H9 (cell line): ENCODE measurements around the gene SLC23A3. TPM values are rescaled to one million over a fixed set of nuclear protein-coding genes. Genes with fewer than 3 reads are reported as not detected.

Experiments
- DNase-seq: peaks from one replicate; pipeline ENCODE4 v3.0.0-alpha.2; 2017
- H2AFZ ChIP-seq: one replicate; pipeline ENCODE4 v1.6.1; 2013; ENCODE audit warnings: mild to moderate bottlenecking, low read length, control low read depth, moderate library complexity
- H2AK5ac ChIP-seq: 2 replicates; pipeline ENCODE4 v1.6.1; 2013; ENCODE audit warnings: low read length, control low read depth, mixed read lengths; ENCODE audit not compliant: insufficient read length
- H2BK120ac ChIP-seq: one replicate; pipeline ENCODE4 v1.6.1; 2013; ENCODE audit warnings: low read depth, mild to moderate bottlenecking, low read length, control low read depth, inconsistent platforms; ENCODE audit not compliant: poor library complexity, severe bottlenecking
- H2BK12ac ChIP-seq: 2 replicates; pipeline ENCODE4 v1.6.1; 2013; ENCODE audit warnings: low read length, control low read depth, mixed read lengths, low read depth; ENCODE audit not compliant: insufficient read length
- H2BK15ac ChIP-seq: 2 replicates; pipeline ENCODE4 v1.6.1; 2013; ENCODE audit warnings: low read depth, low read length, control low read depth
- H2BK20ac ChIP-seq: one replicate; pipeline ENCODE4 v1.6.1; 2013; ENCODE audit warnings: low read depth, mild to moderate bottlenecking, low read length, control low read depth, inconsistent platforms; ENCODE audit not compliant: poor library complexity, severe bottlenecking
- H2BK5ac ChIP-seq: 2 replicates; pipeline ENCODE4 v1.6.1; 2013; ENCODE audit warnings: low read length, control low read depth, mixed read lengths; ENCODE audit not compliant: insufficient read length
- H3K14ac ChIP-seq: 2 replicates; pipeline ENCODE4 v1.6.1; 2013; ENCODE audit warnings: low read length, control low read depth; ENCODE audit not compliant: insufficient read depth
- H3K18ac ChIP-seq: 2 replicates; pipeline ENCODE4 v1.6.1; 2013; ENCODE audit warnings: low read depth, mild to moderate bottlenecking, mixed read lengths, low read length, control low read depth; ENCODE audit not compliant: insufficient read length
- H3K23ac ChIP-seq: 2 replicates; pipeline ENCODE4 v1.6.1; 2013; ENCODE audit warnings: low read length, control low read depth, mixed read lengths, low read depth; ENCODE audit not compliant: insufficient read length
- H3K23me2 ChIP-seq: 2 replicates; pipeline ENCODE4 v1.6.1; 2013; ENCODE audit warnings: low read depth, mild to moderate bottlenecking, mixed read lengths, low read length, control low read depth; ENCODE audit not compliant: insufficient read length, poor library complexity, severe bottlenecking
- H3K27ac ChIP-seq: 2 replicates; pipeline ENCODE4 v1.5.1; 2013; ENCODE audit warnings: low read length, control low read depth, mixed read lengths, low read depth; ENCODE audit not compliant: insufficient read length
- H3K27me3 ChIP-seq: 2 replicates; pipeline ENCODE4 v1.6.1; 2013; ENCODE audit warnings: low read length, control low read depth, inconsistent platforms; ENCODE audit not compliant: insufficient read depth
- H3K4ac ChIP-seq: 2 replicates; pipeline ENCODE4 v1.6.1; 2013; ENCODE audit warnings: low read depth, mild to moderate bottlenecking, control low read depth, inconsistent platforms, low read length, moderate library complexity
- H3K4me1 ChIP-seq: 2 replicates; pipeline ENCODE4 v1.6.1; 2013; ENCODE audit warnings: low read length, control low read depth, inconsistent platforms; ENCODE audit not compliant: insufficient read depth
- H3K4me2 ChIP-seq: 2 replicates; pipeline ENCODE4 v1.6.1; 2013; ENCODE audit warnings: low read length, control low read depth, mixed read lengths; ENCODE audit not compliant: insufficient read length, insufficient read depth
- H3K56ac ChIP-seq: 2 replicates; pipeline ENCODE4 v1.6.1; 2013; ENCODE audit warnings: low read depth, mild to moderate bottlenecking, mixed read lengths, low read length, control low read depth; ENCODE audit not compliant: insufficient read length
- H3K79me1 ChIP-seq: 2 replicates; pipeline ENCODE4 v1.6.1; 2013; ENCODE audit warnings: low read depth, mild to moderate bottlenecking, moderate library complexity, low read length, control low read depth, inconsistent platforms; ENCODE audit not compliant: insufficient read depth, poor library complexity, severe bottlenecking
- H3K79me2 ChIP-seq: 2 replicates; pipeline ENCODE4 v1.6.1; 2013; ENCODE audit warnings: low read length, control low read depth, inconsistent platforms; ENCODE audit not compliant: insufficient read depth
- H3K9ac ChIP-seq: 2 replicates; pipeline ENCODE4 v1.6.1; 2013; ENCODE audit warnings: low read length, control low read depth, mixed read lengths; ENCODE audit not compliant: insufficient read length; ENCODE audit errors: extremely low read depth
- H3K9me3 ChIP-seq: one replicate; pipeline ENCODE4 v1.6.1; 2013; ENCODE audit warnings: low read depth, low read length, inconsistent platforms; ENCODE audit not compliant: control insufficient read depth
- H3T11ph ChIP-seq: one replicate; pipeline ENCODE4 v1.6.1; 2013; ENCODE audit warnings: mild to moderate bottlenecking, low read length, control low read depth, inconsistent platforms
- H4K20me1 ChIP-seq: one replicate; pipeline ENCODE4 v1.6.1; 2013; ENCODE audit not compliant: control insufficient read depth, insufficient read length, insufficient read depth
- H4K5ac ChIP-seq: 2 replicates; pipeline ENCODE4 v1.6.1; 2013; ENCODE audit warnings: low read depth, mild to moderate bottlenecking, mixed read lengths, low read length, control low read depth; ENCODE audit not compliant: insufficient read length
- H4K8ac ChIP-seq: replicated peaks from 2 replicates; pipeline ENCODE4 v1.6.1; 2013; ENCODE audit warnings: low read length, control low read depth, mixed read lengths, low read depth; ENCODE audit not compliant: insufficient read length
- H4K91ac ChIP-seq: 2 replicates; pipeline ENCODE4 v1.6.1; 2013; ENCODE audit warnings: low read depth, mild to moderate bottlenecking, moderate library complexity, mixed read lengths, low read length, control low read depth; ENCODE audit not compliant: insufficient read length
- H3K27ac Mint-ChIP-seq, 3 experiments: 2 replicates in 2 of 3; 3 replicates in 1 of 3; pipeline ENCODE4 v1.8.0; 2020 to 2021; ENCODE audit warnings: mixed read lengths in 3 of 3, mild to moderate bottlenecking in 1 of 3, moderate library complexity in 1 of 3
- H3K27me3 Mint-ChIP-seq: 2 replicates; pipeline ENCODE4 v1.8.0; 2021; ENCODE audit warnings: low read depth, mild to moderate bottlenecking, moderate library complexity, mixed read lengths
- H3K36me3 Mint-ChIP-seq, 3 experiments: 2 replicates in 2 of 3; 3 replicates in 1 of 3; pipeline ENCODE4 v1.8.0; 2020 to 2021; ENCODE audit warnings: low read depth in 3 of 3, mixed read lengths in 3 of 3; ENCODE audit not compliant: insufficient read depth in 1 of 3
- H3K4me1 Mint-ChIP-seq, 2 experiments: 2 replicates each; pipeline ENCODE4 v1.8.0; 2020; ENCODE audit warnings: mixed read lengths in 2 of 2
- H3K4me3 Mint-ChIP-seq, 2 experiments: 2 replicates in 1 of 2; 3 replicates in 1 of 2; pipeline ENCODE4 v1.8.0; 2020 to 2021; ENCODE audit warnings: mild to moderate bottlenecking in 2 of 2, mixed read lengths in 2 of 2, moderate library complexity in 1 of 2
- H3K9me3 Mint-ChIP-seq, 2 experiments: 2 replicates in 1 of 2; 3 replicates in 1 of 2; pipeline ENCODE4 v1.8.0; 2020; ENCODE audit warnings: mild to moderate bottlenecking in 2 of 2, mixed read lengths in 2 of 2, moderate library complexity in 1 of 2
- WGBS: extraction: QIAGEN DNeasy Blood & Tissue Kit; methylation state at CpG from one replicate; pipeline ENCODE4 v1.1.7; 2013; ENCODE audit warnings: missing lambda C conversion rate, low lambda C conversion rate, mixed read lengths; ENCODE audit not compliant: insufficient read length; ENCODE audit errors: extremely low coverage; 5-methylcytosine and 5-hydroxymethylcytosine counted together
- total RNA-seq: library from RNA; stranded (reverse); gene quantifications from 2 replicates; pipeline ENCODE4 v1.2.1, GENCODE V29; 2021
- TF ChIP-seq, protein P1 (sequence below): fragments of 200-600 bp; sonication (generic); conservative IDR thresholded peaks from 3 replicates; pipeline ENCODE4 v1.8.0; 2021; ENCODE audit warnings: antibody characterized with exemption, mild to moderate bottlenecking

Gene SLC23A3
- total RNA-seq, 1 experiment from 2014 or later = 1.2 TPM

DNA sequence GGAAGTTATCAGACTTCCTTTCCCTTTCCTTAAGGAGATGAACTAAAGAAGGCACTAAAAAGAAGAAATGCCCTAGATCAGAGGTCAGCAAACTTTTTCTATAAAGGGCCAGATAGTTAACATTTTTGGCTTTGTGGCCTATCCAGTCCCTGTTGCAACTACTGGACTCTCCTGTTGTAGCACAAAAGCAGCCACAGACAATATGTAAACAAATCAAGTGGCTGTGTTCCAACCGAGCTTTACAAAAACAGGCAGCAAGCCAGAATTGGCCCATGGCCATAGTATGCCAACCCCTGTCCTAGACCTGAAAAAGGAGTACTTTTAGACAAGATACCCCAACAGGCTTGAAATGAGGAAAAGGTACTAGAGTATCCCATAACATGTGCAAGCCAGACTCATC, 20.2 kb downstream of the SLC23A3 start:
- Histone ChIP-seq H4K5ac (no peak overlapping the region), H3K14ac (no peak overlapping the region), H3K4ac (no peak overlapping the region), H4K8ac (no peak overlapping the region), H2AK5ac (no peak overlapping the region), H3K9me3 (no peaks in the 10 kb centered on the region), H3K56ac (no peak overlapping the region), H3K9ac (no peak overlapping the region), H4K20me1 (no peaks in the 10 kb centered on the region), H2BK15ac (no peak overlapping the region), H3K18ac (no peak overlapping the region), H3K4me1 (no peaks in the 10 kb centered on the region), H2BK20ac (no peak overlapping the region), H2AFZ (no peak overlapping the region), H3K79me1 (no peaks in the 10 kb centered on the region), H3T11ph (no peak overlapping the region), H3K23me2 (no peaks in the 10 kb centered on the region), H3K27ac (no peak overlapping the region), H4K91ac (no peak overlapping the region), H2BK12ac (no peak overlapping the region), H3K79me2 (no peaks in the 10 kb centered on the region), H2BK120ac (no peak overlapping the region), H2BK5ac (no peak overlapping the region), H3K4me2 (no peak overlapping the region), H3K23ac (no peak overlapping the region), H3K27me3 (no peaks in the 10 kb centered on the region)
- Mint-ChIP-seq H3K4me3 (no peak overlapping the region), H3K4me1 (no peaks in the 10 kb centered on the region), H3K27ac (no peak overlapping the region), H3K36me3 (peaks cover 5 to 16% (median 15%) of the 10 kb centered on the region in 3 experiments; a peak in 6 of 7 replicates), H3K27me3 (no peaks in the 10 kb centered on the region), H3K9me3 (no peaks in the 10 kb centered on the region)
- DNase-seq = no peak
- TF ChIP-seq, protein P1, sequence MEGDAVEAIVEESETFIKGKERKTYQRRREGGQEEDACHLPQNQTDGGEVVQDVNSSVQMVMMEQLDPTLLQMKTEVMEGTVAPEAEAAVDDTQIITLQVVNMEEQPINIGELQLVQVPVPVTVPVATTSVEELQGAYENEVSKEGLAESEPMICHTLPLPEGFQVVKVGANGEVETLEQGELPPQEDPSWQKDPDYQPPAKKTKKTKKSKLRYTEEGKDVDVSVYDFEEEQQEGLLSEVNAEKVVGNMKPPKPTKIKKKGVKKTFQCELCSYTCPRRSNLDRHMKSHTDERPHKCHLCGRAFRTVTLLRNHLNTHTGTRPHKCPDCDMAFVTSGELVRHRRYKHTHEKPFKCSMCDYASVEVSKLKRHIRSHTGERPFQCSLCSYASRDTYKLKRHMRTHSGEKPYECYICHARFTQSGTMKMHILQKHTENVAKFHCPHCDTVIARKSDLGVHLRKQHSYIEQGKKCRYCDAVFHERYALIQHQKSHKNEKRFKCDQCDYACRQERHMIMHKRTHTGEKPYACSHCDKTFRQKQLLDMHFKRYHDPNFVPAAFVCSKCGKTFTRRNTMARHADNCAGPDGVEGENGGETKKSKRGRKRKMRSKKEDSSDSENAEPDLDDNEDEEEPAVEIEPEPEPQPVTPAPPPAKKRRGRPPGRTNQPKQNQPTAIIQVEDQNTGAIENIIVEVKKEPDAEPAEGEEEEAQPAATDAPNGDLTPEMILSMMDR = no peak
- WGBS = no CpG with 5 or more reads among the region's 1 CpG
